HG02610 (cell line): ENCODE measurements around the gene TCF15.
A peak's percentile ranks its signal among the peaks of the same experiment; 100 is the strongest.

ENCODE experiments used
- ATAC-seq: cut with Tn5 transposase; IDR thresholded peaks from one replicate; pipeline ENCODE4 v1.9.1; 2021; ENCODE audit warnings: mild to moderate bottlenecking, moderate library complexity; ENCODE audit not compliant: unreplicated experiment

Gene TCF15, protein sequence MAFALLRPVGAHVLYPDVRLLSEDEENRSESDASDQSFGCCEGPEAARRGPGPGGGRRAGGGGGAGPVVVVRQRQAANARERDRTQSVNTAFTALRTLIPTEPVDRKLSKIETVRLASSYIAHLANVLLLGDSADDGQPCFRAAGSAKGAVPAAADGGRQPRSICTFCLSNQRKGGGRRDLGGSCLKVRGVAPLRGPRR

DNA sequence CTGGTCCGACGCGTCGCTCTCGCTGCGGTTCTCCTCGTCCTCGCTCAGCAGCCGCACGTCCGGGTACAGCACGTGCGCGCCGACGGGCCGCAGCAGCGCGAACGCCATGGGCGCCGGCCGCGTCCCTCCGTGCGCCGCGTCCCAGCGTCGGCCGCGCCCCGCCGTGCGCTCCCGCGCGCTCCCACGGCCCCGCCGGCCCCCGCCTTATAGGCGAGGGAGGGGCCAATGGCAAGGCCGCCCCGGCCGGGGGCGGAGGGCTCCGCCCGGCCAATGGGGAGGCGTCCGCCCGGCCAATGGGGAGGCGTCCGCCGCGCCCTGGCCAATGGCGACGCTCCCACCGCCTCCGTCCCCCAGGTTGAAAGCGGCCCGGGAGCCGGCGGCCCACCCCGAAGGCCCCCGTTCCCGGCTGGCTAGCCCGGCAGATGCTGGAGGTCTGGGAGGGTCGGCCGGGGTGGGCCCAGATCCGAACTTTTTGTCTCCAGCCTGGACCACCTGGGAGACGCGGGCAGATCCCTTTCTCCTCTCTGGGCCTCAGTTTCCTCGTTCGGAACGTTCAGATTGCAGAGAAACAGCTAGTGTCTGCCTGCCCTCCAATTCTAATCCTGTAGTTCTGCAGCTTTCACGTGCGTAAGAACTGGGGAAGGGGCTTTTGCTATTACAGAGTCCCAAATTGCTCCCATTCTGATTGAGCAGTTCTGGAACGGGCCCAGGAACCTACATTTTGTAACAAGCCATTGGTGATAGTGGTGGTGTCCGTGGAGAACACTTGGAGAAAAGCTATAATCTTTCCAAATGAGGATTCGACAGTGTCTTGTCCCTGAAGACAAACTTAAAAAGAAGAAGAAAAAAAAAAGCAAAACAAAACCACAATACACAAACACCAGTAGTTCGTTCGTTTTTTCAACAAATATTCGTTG, at the start of gene TCF15:
Gene TCF15, minus strand, starts transcription at position 180 of the 917 bp plus-strand sequence. Its CDS starts 72 bp downstream, at position 108.
- no peak for ATAC-seq

DNA sequence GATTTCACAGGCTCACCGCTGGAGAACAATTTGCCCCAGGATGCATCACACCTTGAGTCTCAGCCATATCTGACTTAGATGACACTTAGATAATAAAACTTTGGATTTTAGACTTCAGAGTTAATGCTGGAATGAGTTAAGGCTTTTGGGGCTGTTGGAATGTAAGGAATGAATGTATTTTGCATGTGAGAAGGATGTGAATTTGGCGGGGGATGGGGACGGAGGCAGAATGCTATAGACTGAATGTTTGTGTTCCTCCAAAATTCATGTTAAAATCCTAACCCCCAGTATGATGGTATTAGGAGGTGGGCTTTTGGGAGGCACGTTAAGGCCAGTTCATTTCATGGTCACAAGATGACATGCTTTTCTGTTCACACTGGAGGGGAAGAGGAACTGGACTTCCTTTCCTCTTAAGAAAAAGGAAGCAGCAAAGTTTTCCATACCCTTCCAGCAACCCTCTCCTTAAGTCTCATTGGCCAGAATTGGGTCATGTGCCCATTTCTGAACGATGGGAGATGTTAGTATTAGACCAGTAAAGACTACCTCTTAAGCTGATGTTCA, 48.7 kb upstream of the TCF15 start:
- ATAC-seq, result no peak

DNA sequence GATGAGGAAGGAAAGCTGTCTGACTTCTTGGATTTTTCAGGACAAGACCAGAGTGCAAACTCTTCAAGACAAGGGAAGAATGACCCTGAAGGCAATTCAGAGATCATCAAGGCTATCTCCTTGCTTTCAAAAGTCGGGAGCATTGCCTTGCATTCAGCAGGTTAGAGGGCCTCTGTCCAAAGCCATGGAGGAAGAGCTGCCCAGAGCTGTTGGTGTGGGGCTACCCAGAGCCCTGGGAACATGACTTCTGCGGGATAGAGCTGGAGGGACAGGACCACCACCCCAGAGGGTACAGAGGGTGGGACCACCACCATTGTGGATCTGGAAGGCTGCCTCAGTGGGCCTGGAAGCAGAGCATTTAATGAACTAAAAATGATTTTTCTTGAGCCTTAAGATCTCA, 48.1 kb upstream of the TCF15 start:
- no peak for ATAC-seq

DNA sequence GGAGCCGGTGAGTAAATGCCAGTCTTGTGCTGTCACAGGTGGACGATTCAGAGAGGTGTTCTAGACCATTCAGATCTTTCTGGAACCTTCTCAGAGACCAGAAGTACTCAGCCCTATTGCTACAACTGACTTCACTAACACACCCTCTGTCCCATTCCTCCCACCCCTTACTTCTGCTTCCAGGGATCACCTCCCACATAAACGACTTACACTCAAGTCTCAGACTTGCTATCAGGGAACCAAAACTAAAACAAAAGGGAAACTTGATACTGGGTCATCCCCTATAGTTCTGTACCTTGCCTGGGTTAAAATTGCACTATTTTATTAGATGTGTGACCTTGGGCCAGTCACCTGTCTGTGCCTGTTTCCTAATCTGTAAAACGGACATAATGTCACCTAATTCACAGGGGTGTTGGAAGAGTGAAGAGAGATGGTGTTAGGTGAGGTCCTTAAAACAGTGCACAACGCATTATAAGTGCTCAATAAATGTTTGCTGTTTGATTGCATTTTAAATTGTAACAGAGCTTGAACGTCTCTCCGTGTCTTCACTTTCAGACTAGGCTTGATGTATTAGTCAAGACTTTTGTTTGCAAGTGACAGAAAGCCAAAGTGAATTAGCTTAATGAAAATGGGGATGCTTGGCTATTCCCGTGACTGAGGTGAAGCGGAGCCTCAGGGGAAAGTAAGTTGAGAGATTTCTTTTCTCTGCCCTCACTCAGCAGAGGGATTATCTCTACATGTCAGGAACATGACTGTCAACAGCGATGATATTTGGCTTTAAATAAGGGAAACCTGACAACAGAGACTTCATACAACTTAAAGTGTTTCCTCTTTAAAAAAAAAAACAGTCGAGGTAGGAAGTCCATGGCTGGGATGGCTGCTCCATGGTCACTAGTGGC, 45.9 kb upstream of the TCF15 start:
- no peak for ATAC-seq

DNA sequence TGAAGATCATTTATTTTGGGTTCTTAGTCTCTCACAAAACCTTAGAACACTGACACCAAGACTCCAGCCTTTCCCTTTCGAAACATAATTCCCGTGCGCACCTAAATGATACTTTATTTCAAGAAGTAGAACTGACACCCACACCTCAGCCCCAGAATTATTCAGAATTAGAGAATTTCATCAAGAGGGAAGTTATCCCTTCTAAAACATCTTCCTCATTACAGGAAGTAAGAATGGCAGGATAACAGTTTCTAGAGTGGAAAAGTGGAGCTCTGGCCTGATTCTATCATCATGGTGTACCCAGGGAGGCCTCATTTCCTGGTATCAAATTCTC, 44.3 kb upstream of the TCF15 start:
- no peak for ATAC-seq

DNA sequence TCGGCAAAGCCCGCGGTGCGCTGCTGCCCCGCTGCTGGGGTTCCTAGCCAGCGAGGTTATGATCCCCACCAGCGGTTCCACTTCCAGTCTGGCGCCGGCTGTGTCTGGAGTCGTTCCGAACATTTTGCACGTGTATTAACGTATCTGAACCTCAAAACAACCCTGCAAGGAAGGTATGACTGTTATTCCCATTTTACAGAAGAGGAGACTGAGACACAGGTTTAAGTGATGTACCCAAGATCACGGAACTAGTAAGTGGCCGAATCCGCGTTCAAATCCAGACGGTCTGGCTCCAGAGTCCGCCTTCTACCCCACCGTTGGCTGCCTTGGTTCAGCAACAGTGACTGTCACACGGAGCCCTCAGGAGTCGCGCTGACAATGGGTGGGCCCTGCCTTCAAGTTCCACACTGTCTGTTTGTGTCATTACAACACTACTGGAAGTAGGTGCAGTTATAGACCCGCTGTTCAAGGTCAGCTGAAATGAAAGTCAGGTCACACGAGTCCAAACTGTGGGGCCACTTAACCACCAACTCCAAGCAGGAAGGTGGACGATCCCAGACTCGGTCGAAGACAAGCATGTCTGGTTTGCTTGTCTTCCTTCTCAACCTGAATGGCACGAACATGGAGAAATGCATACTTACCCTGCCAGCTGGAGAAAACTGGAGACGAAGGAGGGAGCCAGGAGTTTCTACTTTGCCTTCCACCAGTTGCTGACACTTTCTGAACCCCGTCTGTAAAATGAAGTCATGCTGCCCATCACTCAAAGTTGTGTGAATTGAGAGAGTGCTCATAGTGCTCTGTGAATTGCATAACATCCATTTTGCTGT, 43.7 kb upstream of the TCF15 start:
- no peak for ATAC-seq

DNA sequence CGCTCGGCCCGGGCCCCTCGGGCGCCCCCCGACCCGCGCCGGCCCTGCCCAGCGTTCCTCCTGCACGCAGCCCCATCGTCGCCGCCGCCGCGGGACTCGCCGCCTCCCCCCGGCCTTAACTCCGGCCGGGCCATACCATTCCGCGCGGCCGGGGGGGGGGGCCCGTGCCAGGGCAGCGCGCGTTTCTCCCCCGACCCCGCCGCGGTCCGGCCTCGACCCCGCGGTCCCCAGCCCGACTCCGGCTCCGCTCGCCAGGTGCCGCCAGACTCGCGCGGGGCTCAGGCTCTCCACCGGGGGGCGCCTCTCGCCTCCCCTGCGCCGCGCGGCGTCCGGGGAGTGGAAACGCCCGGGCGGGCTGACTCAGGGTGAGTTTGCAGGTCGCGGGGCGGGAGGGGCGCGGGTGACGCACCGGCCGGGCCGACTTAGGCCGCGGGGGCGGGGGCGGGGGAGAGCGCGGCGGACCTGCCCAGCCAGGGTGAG, 43.0 kb upstream of the TCF15 start, which contains the start of gene SRXN1:
Gene SRXN1, minus strand, starts transcription at position 91 of the 480 bp plus-strand sequence. Its CDS starts 15 bp downstream, at position 76.
- ATAC-seq, result peak; percentile 87

DNA sequence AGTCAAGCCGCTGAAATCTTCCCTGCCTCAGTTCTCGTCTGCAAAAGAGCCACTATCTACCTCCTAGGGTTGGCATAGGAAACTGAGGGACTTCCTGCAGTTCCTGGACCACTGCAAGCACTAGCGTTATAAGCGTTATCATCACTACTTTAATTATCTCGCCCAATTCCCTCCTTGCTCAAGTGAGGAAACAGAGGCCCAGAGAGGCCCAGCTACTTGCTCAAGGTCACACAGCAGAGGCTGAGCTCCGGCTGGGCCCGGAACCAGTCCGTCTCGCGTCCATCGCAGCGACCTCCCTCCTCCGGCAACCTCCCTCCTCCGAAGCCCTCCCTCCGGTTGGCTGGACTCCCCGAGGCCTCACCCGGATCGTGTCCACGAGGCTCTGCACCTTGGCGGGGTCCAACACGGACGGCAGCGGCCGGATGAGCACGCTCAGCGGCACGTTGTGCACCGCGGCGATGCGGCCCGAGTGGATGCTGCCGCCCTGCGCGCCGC, 42.6 kb upstream of the TCF15 start:
- no peak for ATAC-seq

DNA sequence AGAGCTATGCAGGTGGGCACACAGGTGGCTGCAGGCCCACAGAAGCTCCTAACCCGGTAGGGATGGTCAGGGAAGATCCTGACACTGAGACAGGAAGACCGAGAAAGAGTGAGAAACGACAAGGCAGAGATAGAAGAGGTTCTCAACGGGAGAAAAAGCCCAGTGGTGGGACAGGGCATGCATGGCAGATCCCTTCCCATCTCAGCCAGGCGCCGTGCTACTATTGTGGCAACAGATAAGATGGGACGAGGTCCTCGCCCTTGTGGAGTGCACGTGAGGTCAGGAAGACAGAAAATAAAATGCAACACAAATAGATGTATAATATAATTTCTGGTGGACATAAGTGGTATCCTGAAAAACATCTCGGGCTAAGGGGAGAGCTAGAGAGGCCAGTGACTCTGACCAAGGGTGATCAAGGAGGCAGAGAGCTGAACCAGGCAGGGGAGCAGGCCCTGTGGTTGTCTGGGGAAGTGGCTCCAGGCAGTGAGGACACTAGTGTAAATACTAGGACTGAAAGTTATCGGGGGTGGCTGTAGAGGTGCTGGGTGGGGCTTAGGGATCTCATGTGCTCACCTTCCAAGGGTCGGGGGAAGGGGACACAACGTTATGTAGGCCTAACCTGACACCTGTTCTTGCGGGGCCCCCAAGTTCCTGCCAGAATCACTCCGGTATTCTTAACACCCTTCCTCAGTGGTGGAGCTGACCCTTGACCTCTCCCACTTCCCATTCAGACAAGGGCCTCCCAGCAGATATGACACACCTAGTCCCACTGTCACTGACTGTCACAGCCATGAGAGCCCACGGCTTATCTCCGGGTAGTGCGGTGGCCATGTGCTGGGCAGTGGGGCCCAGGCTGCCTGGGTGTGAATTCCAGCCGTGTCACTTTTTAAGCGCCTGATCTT, 41.9 kb upstream of the TCF15 start:
- ATAC-seq, result no peak

DNA sequence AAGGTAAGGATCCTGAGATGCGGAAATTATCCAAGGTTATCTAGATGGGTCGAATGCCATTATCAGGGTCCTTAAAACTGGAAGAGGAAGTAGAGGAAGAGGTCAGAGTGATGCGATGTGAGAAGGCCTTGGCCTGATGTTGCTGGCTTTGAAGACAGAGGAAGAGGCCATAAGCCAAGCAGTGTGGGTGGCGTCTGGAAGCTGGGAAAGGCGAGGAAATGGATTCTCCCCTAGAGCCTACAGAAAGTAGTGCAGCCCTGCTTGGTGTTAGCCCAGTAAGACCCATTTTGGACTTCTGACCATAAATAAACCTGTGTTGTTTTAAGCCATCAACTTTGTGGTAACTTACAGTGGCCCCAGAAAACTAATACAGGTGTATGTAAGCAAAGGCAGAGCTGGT, 40.8 kb upstream of the TCF15 start:
- no peak for ATAC-seq

DNA sequence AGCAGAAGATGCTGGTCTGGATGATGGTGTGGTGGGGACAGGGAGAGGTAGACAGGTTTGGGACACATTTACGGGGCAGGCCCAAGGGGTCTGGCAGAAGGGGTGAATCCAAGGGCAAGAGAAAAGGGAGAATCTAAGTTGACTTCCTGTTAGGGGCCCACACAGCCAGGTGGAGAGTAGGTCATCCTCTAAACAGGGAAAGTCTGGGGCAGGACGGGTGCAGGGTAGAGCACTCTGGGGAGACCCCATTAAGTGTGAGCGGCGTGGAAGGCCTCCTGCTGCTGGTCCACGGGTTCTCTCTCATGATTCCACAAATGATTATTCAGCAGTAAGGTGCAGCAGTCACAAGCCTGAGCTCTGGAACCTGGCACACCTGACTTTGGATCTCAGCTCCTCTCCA, 40.2 kb upstream of the TCF15 start:
- no peak for ATAC-seq

DNA sequence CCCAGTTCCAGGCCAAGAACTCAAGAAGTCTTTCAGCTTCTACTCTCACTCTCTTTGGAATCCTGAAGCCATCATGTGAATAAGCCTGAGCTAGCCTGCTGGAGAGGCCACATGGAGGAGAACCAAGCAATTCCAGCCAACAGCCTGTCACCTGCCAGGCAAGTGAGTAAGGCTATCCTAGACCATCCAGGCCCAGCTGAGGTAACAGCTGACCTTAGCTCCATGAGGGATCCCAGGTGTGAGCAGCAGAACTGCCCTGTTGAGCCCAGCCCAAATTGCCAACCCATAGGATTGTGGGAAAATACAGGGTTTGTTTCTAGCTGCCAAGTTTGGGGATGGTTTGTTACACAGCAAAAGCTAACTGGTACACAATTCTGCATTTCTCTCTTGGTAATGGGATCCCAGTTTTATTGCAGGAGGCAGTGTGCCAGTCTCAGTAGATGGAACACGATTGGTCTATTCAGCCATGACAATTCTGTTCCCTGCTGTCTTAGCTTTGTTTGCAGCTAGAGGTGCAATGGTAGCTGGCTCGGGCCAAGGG, 37.4 kb upstream of the TCF15 start:
- no peak for ATAC-seq

DNA sequence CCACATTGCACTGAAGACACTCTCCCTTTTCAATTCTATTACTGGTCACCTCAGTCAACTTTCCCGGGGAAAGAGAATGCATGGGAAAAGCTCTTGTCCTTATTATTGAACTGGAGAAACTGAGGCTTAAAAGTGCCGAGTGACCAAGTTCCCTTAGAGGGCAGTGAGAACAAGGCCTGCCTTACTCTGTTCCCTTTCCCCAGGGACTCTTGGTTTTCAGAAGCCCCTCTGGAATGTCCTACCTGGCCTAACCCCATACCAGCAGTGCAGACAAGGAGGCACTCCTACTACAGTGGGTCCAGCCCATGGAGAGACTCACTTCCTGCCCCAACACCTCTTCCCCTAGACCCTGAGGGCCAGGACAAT, 36.7 kb upstream of the TCF15 start:
- no peak for ATAC-seq

DNA sequence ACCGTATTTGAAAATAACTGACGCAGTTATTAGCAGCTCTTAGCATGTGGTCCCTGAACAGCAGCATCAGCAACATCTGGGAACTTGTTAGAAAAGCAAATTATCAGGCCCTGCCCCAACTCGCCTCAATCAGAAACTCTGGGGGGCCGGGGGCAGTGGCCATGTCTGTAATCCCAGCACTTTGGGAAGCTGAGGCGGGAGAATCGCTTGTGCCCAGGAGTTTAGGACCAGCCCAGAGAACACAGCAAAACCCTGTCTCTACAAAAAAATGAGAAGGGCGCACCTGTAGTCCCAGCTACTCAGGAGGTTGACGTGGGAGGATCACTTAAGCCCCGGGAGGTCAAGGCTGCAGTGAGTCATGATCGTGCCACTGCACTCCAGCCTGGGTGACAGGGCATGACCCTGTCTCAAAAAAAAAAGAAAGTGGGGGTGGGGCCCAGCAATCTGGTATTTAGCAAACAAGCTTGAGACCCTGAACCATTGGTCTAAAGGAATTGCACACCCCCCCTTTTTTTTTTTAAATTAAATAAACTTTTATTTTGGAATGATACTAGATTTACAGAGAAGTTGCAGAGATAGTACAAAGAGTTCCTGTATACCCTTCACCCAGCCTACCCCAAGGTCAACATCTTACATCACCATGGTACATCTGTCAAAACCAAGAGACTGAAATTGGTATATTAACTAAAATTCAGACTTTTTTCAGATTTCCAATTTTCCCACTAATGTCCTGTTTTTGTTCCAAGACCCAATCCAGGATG, 36.2 kb upstream of the TCF15 start:
- no peak for ATAC-seq

DNA sequence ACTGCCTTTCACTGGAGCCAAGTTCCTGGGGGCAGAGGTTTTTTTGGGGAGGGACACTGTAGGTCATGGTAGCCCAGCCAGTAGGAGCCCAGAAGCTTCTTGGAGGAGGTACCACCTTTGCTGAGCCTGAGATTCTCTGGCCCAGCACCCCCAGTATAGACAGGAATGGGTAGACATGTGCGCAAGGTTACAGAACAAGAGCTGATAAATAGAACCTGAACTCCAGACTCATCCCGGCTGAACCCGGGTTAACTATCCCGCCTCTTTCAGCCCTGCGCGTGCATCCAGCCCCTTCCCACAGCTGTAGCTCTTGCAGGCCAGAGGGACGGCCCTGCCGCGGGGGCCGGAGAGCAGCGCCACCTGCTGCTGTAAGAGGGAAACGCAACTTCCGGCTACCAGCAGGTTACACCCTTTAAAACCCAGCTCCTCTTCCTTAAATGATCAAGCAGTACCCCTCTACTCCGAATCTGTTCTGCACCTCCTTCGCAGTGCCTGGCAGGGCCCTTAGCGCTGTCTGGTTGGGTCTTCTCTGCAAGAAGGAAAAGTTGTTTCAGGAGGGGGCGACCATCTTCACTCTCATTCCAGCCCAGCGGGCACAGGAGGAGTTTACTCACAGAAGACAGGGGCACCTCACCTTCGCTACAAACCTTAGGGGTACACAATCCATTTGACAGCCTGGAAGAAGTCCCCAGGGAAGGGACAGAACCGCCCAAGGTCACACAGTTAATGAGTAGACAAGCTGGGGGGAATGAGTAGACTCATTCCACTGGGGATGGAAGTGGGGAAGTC, 35.4 kb upstream of the TCF15 start:
- peak; percentile 50 for ATAC-seq

DNA sequence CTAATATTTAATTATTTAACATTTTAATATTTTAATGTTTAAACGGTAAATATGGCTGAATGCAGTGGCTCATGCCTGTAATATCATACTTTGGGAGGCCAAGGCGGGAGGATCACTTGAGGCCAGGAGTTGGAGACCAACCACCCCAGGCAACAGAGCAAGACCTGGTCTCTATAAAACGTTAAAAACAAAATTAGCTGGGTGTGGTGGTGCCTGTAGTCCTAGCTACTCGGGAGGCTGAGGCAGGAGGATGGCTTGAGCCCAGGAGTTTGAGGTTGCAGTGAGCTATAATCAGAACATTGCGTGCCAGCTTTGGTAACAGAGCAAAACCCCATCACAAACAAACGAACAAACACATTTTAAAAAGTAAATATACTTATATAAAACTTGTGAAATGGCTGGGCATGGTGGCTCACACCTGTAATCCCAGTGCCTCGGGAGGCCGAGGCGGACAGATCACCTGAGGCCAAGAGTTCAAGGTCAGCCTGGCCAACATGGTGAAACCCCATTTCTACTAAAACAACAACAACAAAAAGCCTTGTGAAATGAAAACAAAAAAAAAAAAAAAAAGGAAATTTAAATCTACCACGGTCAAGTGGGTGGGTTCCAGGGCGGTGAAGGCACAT, 34.7 kb upstream of the TCF15 start:
- ATAC-seq, result no peak
